ENCODE results near the gene HRG. TPM values are rescaled to one million over a fixed set of nuclear protein-coding genes. Genes with fewer than 3 reads are reported as not detected.

HRG gene
- total and polyA plus RNA-seq, 2 of the 8 experiments (the other 6 are each of a cell fraction or from before 2014, with no cell fraction given): 0.03 to 0.15 TPM

DNA sequence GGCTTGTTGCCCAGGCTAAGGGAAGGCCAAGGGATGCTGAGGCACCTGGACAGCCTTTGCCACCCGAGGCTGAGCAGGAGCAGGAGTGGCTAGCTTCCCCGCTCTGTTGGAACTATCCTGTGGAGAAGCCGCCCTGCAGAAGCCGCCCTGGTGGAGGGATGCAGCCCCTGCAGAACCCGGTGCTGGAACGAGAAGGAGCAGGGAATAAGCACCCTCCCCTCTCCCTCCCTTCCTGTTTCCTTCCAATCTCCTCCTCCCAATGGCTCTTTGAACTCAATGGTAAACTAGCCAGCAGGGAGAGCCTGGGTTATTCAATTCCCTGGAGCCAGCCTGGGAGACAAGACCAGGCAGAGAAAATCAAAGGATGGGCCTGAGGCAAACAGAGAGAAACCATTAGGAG lies 11.8 kb upstream of the HRG start (continued):
- TF ChIP-seq, protein P1, sequence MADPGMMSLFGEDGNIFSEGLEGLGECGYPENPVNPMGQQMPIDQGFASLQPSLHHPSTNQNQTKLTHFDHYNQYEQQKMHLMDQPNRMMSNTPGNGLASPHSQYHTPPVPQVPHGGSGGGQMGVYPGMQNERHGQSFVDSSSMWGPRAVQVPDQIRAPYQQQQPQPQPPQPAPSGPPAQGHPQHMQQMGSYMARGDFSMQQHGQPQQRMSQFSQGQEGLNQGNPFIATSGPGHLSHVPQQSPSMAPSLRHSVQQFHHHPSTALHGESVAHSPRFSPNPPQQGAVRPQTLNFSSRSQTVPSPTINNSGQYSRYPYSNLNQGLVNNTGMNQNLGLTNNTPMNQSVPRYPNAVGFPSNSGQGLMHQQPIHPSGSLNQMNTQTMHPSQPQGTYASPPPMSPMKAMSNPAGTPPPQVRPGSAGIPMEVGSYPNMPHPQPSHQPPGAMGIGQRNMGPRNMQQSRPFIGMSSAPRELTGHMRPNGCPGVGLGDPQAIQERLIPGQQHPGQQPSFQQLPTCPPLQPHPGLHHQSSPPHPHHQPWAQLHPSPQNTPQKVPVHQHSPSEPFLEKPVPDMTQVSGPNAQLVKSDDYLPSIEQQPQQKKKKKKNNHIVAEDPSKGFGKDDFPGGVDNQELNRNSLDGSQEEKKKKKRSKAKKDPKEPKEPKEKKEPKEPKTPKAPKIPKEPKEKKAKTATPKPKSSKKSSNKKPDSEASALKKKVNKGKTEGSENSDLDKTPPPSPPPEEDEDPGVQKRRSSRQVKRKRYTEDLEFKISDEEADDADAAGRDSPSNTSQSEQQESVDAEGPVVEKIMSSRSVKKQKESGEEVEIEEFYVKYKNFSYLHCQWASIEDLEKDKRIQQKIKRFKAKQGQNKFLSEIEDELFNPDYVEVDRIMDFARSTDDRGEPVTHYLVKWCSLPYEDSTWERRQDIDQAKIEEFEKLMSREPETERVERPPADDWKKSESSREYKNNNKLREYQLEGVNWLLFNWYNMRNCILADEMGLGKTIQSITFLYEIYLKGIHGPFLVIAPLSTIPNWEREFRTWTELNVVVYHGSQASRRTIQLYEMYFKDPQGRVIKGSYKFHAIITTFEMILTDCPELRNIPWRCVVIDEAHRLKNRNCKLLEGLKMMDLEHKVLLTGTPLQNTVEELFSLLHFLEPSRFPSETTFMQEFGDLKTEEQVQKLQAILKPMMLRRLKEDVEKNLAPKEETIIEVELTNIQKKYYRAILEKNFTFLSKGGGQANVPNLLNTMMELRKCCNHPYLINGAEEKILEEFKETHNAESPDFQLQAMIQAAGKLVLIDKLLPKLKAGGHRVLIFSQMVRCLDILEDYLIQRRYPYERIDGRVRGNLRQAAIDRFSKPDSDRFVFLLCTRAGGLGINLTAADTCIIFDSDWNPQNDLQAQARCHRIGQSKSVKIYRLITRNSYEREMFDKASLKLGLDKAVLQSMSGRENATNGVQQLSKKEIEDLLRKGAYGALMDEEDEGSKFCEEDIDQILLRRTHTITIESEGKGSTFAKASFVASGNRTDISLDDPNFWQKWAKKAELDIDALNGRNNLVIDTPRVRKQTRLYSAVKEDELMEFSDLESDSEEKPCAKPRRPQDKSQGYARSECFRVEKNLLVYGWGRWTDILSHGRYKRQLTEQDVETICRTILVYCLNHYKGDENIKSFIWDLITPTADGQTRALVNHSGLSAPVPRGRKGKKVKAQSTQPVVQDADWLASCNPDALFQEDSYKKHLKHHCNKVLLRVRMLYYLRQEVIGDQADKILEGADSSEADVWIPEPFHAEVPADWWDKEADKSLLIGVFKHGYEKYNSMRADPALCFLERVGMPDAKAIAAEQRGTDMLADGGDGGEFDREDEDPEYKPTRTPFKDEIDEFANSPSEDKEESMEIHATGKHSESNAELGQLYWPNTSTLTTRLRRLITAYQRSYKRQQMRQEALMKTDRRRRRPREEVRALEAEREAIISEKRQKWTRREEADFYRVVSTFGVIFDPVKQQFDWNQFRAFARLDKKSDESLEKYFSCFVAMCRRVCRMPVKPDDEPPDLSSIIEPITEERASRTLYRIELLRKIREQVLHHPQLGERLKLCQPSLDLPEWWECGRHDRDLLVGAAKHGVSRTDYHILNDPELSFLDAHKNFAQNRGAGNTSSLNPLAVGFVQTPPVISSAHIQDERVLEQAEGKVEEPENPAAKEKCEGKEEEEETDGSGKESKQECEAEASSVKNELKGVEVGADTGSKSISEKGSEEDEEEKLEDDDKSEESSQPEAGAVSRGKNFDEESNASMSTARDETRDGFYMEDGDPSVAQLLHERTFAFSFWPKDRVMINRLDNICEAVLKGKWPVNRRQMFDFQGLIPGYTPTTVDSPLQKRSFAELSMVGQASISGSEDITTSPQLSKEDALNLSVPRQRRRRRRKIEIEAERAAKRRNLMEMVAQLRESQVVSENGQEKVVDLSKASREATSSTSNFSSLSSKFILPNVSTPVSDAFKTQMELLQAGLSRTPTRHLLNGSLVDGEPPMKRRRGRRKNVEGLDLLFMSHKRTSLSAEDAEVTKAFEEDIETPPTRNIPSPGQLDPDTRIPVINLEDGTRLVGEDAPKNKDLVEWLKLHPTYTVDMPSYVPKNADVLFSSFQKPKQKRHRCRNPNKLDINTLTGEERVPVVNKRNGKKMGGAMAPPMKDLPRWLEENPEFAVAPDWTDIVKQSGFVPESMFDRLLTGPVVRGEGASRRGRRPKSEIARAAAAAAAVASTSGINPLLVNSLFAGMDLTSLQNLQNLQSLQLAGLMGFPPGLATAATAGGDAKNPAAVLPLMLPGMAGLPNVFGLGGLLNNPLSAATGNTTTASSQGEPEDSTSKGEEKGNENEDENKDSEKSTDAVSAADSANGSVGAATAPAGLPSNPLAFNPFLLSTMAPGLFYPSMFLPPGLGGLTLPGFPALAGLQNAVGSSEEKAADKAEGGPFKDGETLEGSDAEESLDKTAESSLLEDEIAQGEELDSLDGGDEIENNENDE (IDR thresholded peaks at IDR 0.05; ENCODE audit: insufficient replicate concordance, low read length): no peak
- TF ChIP-seq KDM5A (IDR thresholded peaks at IDR 0.05; ENCODE audit: low read length) (no peak), EZH2 (IDR thresholded peaks at IDR 0.05; ENCODE audit: low read depth, low read length, severe bottlenecking) (no peak), RFX5 (IDR thresholded peaks at IDR 0.05; ENCODE audit: borderline replicate concordance, low read depth, low read length) (no peak), KDM1A (IDR thresholded peaks at IDR 0.05; ENCODE audit: borderline replicate concordance, low read length) (no peak), JUND (IDR thresholded peaks at IDR 0.05; ENCODE audit: low read length) (no peak), SRF (IDR thresholded peaks at IDR 0.05; ENCODE audit: low read depth, low read length) (no peak), RBBP5 (IDR thresholded peaks at IDR 0.05; ENCODE audit: borderline replicate concordance, low read depth, low read length) (no peak), CHD1 (IDR thresholded peaks at IDR 0.05; ENCODE audit: low read depth, low read length) (no peak)
- TF ChIP-seq, protein P2, sequence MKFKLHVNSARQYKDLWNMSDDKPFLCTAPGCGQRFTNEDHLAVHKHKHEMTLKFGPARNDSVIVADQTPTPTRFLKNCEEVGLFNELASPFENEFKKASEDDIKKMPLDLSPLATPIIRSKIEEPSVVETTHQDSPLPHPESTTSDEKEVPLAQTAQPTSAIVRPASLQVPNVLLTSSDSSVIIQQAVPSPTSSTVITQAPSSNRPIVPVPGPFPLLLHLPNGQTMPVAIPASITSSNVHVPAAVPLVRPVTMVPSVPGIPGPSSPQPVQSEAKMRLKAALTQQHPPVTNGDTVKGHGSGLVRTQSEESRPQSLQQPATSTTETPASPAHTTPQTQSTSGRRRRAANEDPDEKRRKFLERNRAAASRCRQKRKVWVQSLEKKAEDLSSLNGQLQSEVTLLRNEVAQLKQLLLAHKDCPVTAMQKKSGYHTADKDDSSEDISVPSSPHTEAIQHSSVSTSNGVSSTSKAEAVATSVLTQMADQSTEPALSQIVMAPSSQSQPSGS (IDR thresholded peaks at IDR 0.05; ENCODE audit: low read length): no peak
